Breast epithelium (tissue), 4 donors: ENCODE measurements around the gene IFNL2. TPM values are rescaled to one million over a fixed set of nuclear protein-coding genes. Genes with fewer than 3 reads are reported as not detected.
"Not testable (repeated sequence)": the region's sequence is repeated elsewhere in the genome, so short reads cannot be mapped to it uniquely, and the experiment has no call there.

Source experiments
- DNase-seq, 2 donors: peaks; one replicate each; pipeline ENCODE4 v3.0.0-alpha.2; 2019; ENCODE audit warnings: low spot score in 2 of 2
- H3K27ac ChIP-seq, 2 donors: fragments of 200-600 bp; sonication (generic) in 1 of 2; one replicate each; pipeline ENCODE4 v1.5.1; 2016 to 2019; ENCODE audit warnings: mild to moderate bottlenecking in 1 of 2
- H3K27me3 ChIP-seq, 2 donors: fragments of 200-600 bp; sonication (generic) in 1 of 2; one replicate each; pipeline versions ENCODE4 v1.5.1 to v1.6.0; 2017 to 2019; ENCODE audit warnings: control low read depth in 1 of 2, mild to moderate bottlenecking in 1 of 2
- H3K36me3 ChIP-seq: fragments of 200-600 bp; one replicate; pipeline ENCODE4 v1.5.1; 2019
- H3K4me1 ChIP-seq, 2 donors: fragments of 200-600 bp; sonication (generic); one replicate each; pipeline ENCODE4 v1.5.1; 2016 to 2019; ENCODE audit warnings: control low read depth in 1 of 2
- H3K4me3 ChIP-seq, 3 donors: fragments of 200-600 bp; sonication (generic); 1 replicate in 2 of 3; 2 replicates in 1 of 3; pipeline ENCODE4 v1.5.1; 2016 to 2019; ENCODE audit warnings: mild to moderate bottlenecking in 3 of 3, moderate library complexity in 2 of 3
- H3K9me3 ChIP-seq, 2 donors: fragments of 200-600 bp; sonication (generic) in 1 of 2; one replicate each; pipeline ENCODE4 v1.5.1; 2016 to 2019; ENCODE audit warnings: control low read depth in 1 of 2
- POLR2A ChIP-seq: fragments of 450-650 bp; IDR thresholded peaks from one replicate; pipeline ENCODE4 v1.6.1; 2016; ENCODE audit warnings: antibody characterized with exemption, mild to moderate bottlenecking, moderate library complexity
- POLR2AphosphoS5 ChIP-seq, 3 donors: sonication (generic); formaldehyde crosslinking; IDR thresholded peaks; one replicate each; pipeline ENCODE4 v1.6.1; 2017; ENCODE audit warnings: antibody characterized with exemption in 3 of 3
- intact Hi-C: fragments of 100-400 bp; cut with DNase I; formaldehyde crosslinking; loops from one replicate; pipeline ENCODE4 v1.15.1; 2023; ENCODE audit warnings: low total_unique reads
- total RNA-seq, 3 donors: library from RNA; depleted of rRNA; stranded (reverse); fragments of >200 nt; gene quantifications; one replicate each; pipeline ENCODE4 v1.1.0, GENCODE V29; 2016
- TF ChIP-seq, protein P1 (sequence below), 3 donors: fragments of 450-650 bp; IDR thresholded peaks; one replicate each; pipeline ENCODE4 v1.5.1; 2016 to 2017; ENCODE audit warnings: antibody characterized with exemption in 3 of 3, mild to moderate bottlenecking in 3 of 3, moderate library complexity in 3 of 3

IFNL2 gene
- total RNA-seq, 3 donors from 2014 or later, result not detected

DNA sequence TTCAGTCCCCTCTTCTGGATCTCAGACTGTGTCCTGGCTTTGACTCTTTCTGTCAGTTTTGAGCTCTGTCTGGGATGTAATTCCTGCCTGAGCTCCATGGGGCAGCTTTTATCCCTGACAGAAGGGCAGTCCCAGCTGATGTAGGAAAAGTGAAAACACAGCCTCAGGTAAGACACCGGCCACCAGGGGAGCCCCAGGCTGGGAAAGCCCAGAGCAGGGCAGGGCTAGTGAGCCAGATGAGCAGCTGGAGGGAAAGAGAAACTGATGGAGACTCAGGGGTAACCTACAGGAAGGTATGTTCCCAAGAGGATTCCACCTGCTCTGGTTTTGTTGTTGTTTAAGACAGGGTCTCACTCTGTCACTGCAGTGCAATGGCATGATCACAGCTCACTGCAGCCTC, 23.0 kb upstream of the IFNL2 start:
- peaks cover 4 to 22% of the 10 kb centered on the region in 2 donors for H3K27me3 ChIP-seq
- DNase-seq, intact Hi-C loops, H3K9me3 ChIP-seq, H3K4me1 ChIP-seq, H3K36me3 ChIP-seq, H3K4me3 ChIP-seq, H3K27ac ChIP-seq: not testable (repeated sequence)

DNA sequence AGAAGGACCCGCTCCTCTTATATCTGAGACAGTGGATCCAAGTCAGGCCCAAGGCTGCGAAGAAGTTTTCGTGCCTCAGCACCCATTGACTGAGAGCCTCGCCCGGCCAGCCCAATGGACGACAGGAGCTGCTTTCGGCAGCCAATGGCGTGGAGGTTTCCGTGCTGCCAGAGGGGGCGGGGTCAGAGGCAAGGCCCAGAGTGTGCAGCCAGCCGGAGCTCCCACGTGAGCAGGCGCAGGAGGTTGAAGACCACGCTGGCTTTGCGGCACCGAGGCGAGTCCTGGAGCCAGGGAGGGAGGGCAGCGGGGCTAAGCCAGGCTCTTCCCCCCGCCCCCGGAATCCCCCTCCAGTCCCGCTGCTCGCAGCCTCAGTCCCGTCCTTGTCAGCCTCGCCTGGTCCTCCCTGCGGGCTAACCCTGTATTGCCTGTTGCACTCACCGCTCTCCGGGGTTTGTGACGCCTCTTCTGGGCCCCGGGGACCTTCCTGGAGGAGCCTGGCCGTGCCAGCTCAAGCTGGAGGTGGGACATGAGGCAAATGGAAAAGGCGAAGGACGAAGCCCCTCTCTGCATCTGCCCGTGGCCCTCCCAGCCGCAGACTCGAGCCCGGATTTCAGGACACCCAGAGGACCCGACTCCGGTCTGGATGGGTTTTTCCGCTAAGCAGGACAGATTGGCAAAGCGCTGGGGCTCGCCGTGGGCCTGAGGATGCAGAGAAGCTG, 21.1 kb upstream of the IFNL2 start:
- intact Hi-C loops, result no loop called here
- peak overlapping the region in 2 of 3 donors; percentile 37 to 58 for H3K4me3 ChIP-seq
- no peaks in the 10 kb centered on the region for H3K9me3 ChIP-seq
- TF ChIP-seq, protein P1, sequence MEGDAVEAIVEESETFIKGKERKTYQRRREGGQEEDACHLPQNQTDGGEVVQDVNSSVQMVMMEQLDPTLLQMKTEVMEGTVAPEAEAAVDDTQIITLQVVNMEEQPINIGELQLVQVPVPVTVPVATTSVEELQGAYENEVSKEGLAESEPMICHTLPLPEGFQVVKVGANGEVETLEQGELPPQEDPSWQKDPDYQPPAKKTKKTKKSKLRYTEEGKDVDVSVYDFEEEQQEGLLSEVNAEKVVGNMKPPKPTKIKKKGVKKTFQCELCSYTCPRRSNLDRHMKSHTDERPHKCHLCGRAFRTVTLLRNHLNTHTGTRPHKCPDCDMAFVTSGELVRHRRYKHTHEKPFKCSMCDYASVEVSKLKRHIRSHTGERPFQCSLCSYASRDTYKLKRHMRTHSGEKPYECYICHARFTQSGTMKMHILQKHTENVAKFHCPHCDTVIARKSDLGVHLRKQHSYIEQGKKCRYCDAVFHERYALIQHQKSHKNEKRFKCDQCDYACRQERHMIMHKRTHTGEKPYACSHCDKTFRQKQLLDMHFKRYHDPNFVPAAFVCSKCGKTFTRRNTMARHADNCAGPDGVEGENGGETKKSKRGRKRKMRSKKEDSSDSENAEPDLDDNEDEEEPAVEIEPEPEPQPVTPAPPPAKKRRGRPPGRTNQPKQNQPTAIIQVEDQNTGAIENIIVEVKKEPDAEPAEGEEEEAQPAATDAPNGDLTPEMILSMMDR (IDR thresholded peaks at IDR 0.05), result no peak
- TF ChIP-seq POLR2AphosphoS5 (IDR thresholded peaks at IDR 0.05), result no peak
- no peak for TF ChIP-seq POLR2A
- H3K27ac ChIP-seq, result no peak overlapping the region
- DNase-seq, result no peak
- H3K4me1 ChIP-seq, result no peaks in the 10 kb centered on the region
- H3K27me3 ChIP-seq, result peaks cover 4 to 22% of the 10 kb centered on the region in 2 donors
- no peaks in the 10 kb centered on the region for H3K36me3 ChIP-seq

DNA sequence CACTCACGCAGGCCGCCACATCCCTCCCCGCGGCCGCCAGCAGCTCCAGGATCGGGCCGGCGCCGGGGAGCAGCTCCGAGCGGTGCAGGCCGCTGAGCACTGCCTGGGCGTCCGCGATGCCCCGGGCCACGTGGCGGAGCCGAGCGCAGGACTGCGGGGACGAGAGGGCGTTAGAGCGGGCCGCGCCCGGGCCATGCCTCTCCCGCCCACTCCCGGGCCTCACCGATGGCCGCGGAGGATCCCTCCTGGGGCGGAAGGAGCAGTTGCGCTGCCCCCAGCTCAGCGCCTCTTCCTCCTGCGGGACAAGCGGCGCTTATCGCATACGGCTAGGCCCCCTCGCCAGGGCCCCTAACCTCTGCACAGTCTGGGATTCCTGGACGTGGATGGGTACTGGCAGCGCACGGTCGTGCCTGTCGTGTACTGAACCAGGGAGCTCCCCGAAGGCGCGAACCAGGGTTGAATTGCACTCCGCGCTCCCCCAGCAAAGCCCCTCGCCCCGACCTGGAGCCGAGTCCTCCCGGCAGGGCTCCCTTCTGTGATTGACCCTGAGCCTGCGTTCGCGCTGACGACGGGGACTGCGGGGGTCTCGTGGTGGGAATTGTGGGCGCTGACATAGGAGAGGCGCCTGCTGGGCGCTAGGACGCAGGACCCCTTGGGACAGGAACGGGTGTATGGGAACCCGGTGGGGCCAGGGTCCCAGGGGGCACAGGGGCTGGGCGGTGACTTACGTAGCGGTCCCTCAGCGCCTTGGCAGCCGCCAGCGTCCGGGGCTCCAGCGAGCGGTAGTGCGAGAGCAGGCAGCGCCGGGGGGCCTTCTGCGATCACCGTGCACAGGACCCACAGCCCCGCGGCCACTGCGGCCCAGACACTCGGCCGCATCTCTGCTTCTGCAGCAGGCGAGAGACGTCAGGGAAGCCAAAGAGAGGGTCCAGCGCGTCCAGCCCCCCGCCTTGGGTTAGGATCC, 20.2 kb upstream of the IFNL2 start:
- TF ChIP-seq POLR2A (no peak), POLR2AphosphoS5 (IDR thresholded peaks at IDR 0.05) (no peak)
- TF ChIP-seq, protein P1 (IDR thresholded peaks at IDR 0.05), result no peak
- Histone ChIP-seq H3K27me3 (peaks cover 4 to 22% of the 10 kb centered on the region in 2 donors), H3K4me3 (peak overlapping the region in 2 of 3 donors; percentile 37 to 58)

DNA sequence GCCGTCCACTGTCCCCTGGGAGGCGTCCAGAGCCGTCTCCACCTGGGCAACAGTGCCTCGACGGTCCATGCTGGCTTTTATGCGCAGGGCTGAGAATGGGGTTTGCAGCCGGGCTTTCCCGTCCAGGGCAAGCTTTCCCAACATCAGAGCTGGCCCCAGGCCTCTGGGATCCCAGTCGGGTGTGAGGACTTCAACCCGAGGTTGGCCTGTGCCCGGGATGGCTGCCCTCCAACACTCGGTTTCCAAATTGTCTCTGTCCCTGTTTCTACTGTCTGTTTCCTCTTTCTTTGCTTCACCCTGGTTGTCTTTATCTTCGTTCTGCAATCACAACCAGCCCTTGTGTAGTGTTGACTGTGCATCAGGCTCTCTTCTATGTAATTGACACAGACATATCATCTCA, 19.4 kb upstream of the IFNL2 start, which contains the start of gene IFNL4:
IFNL4 (minus strand) TSS at position 51 of the 400 bp plus-strand sequence.
- peak within 1 kb of the TSS in 2 of 3 donors; percentile 37 to 58 for H3K4me3 ChIP-seq
- no peak within 1 kb of the TSS for H3K27ac ChIP-seq
- no peaks in the 10 kb centered on the region for H3K9me3 ChIP-seq
- H3K4me1 ChIP-seq, result no peaks in the 10 kb centered on the region
- intact Hi-C loops, result loop anchor here (1.0 kb wide), 1 partner anchor 11 kb away; no protein-coding TSS in a partner anchor
- TF ChIP-seq POLR2A, result no peak
- no peak for TF ChIP-seq POLR2AphosphoS5 (IDR thresholded peaks at IDR 0.05)
- TF ChIP-seq, protein P1 (IDR thresholded peaks at IDR 0.05), result no peak
- peaks cover 4 to 22% of the 10 kb centered on the region in 2 donors for H3K27me3 ChIP-seq
- no peaks in the 10 kb centered on the region for H3K36me3 ChIP-seq
- DNase-seq, result no peak

More for the DNA sequence above, 20.2 kb upstream of the IFNL2 start:
- DNase-seq, result no peak
- no peaks in the 10 kb centered on the region for H3K9me3 ChIP-seq
- intact Hi-C loops, result no loop called here
- no peaks in the 10 kb centered on the region for H3K4me1 ChIP-seq
- H3K27ac ChIP-seq, result no peak overlapping the region
- no peaks in the 10 kb centered on the region for H3K36me3 ChIP-seq

DNA sequence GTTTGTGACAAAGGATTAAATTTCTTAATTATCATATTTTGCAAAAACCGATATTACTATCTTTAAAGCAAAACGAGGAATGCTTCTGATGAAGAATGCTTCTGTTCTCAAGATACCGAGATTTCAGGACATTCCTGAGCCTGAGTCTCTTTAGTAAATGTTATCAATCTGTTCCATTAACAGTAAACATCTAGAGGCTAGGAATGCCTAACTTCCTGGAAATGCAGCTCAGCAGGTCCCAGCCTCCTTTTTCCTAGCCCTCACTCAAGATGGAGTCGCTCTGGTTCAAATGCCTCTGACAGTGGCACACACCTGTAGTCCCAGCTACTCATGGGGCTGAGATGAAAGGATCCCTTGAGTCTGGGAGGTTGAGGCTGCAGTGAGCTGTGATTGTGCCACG, 17.1 kb upstream of the IFNL2 start:
- no peaks in the 10 kb centered on the region for H3K36me3 ChIP-seq
- no peak overlapping the region for H3K27ac ChIP-seq
- H3K4me1 ChIP-seq, result no peaks in the 10 kb centered on the region
- TF ChIP-seq, protein P1 (IDR thresholded peaks at IDR 0.05), result no peak
- TF ChIP-seq POLR2A (no peak), POLR2AphosphoS5 (IDR thresholded peaks at IDR 0.05) (no peak)
- H3K4me3 ChIP-seq, result no peak overlapping the region
- intact Hi-C loops, result no loop called here
- no peaks in the 10 kb centered on the region for H3K9me3 ChIP-seq
- H3K27me3 ChIP-seq, result peaks cover 4 to 22% of the 10 kb centered on the region in 2 donors
- no peak for DNase-seq
